OCI-LY7 (cell line): Measurements from ENCODE around the gene DNAH9.

Experiments used
- EZH2phosphoT487 ChIP-seq: fragments of 200-600 bp; sonication (generic); IDR thresholded peaks from 2 replicates; pipeline ENCODE4 v1.6.1; 2018; ENCODE audit warnings: low read depth, borderline replicate concordance, mild to moderate bottlenecking, mixed run types, antibody characterized with exemption, low read length, moderate library complexity, mixed read lengths
- TF ChIP-seq, protein P1 (sequence below): fragments of 200-600 bp; sonication (generic); conservative IDR thresholded peaks from 2 replicates; pipeline ENCODE4 v1.5.1; 2014; ENCODE audit warnings: mild to moderate bottlenecking, antibody characterized with exemption, low read length, moderate library complexity, mixed read lengths

DNA sequence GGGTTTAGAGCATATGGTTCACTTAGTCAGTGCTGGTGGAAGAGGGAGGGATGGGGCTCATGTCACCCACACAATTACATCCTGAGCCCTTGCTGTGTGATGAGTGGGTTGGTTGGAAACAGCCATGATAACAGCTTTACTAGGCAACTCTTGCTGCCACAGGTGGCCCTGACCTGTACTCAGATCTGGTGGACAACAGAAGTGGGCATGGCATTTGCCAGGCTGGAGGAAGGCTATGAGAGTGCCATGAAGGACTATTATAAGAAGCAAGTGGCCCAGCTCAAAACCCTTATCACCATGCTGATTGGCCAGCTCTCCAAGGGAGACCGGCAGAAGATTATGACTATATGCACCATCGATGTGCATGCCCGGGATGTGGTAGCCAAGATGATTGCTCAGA, 105.8 kb downstream of the DNAH9 start:
- TF ChIP-seq, protein P1, sequence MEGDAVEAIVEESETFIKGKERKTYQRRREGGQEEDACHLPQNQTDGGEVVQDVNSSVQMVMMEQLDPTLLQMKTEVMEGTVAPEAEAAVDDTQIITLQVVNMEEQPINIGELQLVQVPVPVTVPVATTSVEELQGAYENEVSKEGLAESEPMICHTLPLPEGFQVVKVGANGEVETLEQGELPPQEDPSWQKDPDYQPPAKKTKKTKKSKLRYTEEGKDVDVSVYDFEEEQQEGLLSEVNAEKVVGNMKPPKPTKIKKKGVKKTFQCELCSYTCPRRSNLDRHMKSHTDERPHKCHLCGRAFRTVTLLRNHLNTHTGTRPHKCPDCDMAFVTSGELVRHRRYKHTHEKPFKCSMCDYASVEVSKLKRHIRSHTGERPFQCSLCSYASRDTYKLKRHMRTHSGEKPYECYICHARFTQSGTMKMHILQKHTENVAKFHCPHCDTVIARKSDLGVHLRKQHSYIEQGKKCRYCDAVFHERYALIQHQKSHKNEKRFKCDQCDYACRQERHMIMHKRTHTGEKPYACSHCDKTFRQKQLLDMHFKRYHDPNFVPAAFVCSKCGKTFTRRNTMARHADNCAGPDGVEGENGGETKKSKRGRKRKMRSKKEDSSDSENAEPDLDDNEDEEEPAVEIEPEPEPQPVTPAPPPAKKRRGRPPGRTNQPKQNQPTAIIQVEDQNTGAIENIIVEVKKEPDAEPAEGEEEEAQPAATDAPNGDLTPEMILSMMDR, result no peak
- no peak for TF ChIP-seq EZH2phosphoT487
